Gastroesophageal sphincter (tissue), 4 donors: ENCODE data around the gene RBKS. TPM values are rescaled to one million over a fixed set of nuclear protein-coding genes. Genes with fewer than 3 reads are reported as not detected.

Experiments used
- ATAC-seq: fragments of 150-250 bp; one replicate; pipeline ENCODE4 v1.9.1; 2016; ENCODE audit warnings: mild to moderate bottlenecking, moderate library complexity
- H3K27ac ChIP-seq, 4 donors: fragments of 200-600 bp; sonication (generic) in 3 of 4; 1 replicate in 3 of 4; 2 replicates in 1 of 4; pipeline ENCODE4 v1.5.1; 2016 to 2019
- H3K27me3 ChIP-seq: fragments of 200-600 bp; sonication (generic); one replicate; pipeline ENCODE4 v1.5.1; 2019
- H3K36me3 ChIP-seq, 2 donors: fragments of 200-600 bp; sonication (generic); one replicate each; pipeline ENCODE4 v1.5.1; 2019; ENCODE audit warnings: control low read depth in 1 of 2
- H3K4me1 ChIP-seq, 3 donors: fragments of 200-600 bp; sonication (generic); 1 replicate in 2 of 3; 2 replicates in 1 of 3; pipeline ENCODE4 v1.5.1; 2016 to 2019; ENCODE audit warnings: control low read depth in 2 of 3
- H3K4me3 ChIP-seq, 2 donors: fragments of 200-600 bp; sonication (generic); one replicate each; pipeline ENCODE4 v1.5.1; 2019; ENCODE audit warnings: mild to moderate bottlenecking in 1 of 2, moderate library complexity in 1 of 2
- H3K9me3 ChIP-seq, 3 donors: fragments of 200-600 bp; sonication (generic); one replicate each; pipeline ENCODE4 v1.5.1; 2017 to 2019; ENCODE audit warnings: control low read depth in 2 of 3
- CTCF ChIP-seq, 4 experiments: fragments of 200-600 bp in 2 of 4; fragments of 450-650 bp in 2 of 4; sonication (generic) in 1 of 4; IDR thresholded peaks; one replicate each; pipeline ENCODE4 v1.5.1; 2017 to 2019; ENCODE audit warnings: antibody characterized with exemption in 4 of 4, mild to moderate bottlenecking in 2 of 4, moderate library complexity in 2 of 4
- EP300 ChIP-seq: sonication (generic); formaldehyde crosslinking; IDR thresholded peaks from one replicate; pipeline ENCODE4 v1.6.1; 2017; ENCODE audit warnings: antibody characterized with exemption, mild to moderate bottlenecking
- POLR2A ChIP-seq, 2 donors: fragments of 450-650 bp; IDR thresholded peaks; one replicate each; pipeline ENCODE4 v1.6.1; 2017; ENCODE audit warnings: antibody characterized with exemption in 2 of 2, mild to moderate bottlenecking in 2 of 2, moderate library complexity in 1 of 2
- POLR2AphosphoS5 ChIP-seq: sonication (generic); formaldehyde crosslinking; IDR thresholded peaks from one replicate; pipeline ENCODE4 v1.6.1; 2017; ENCODE audit warnings: antibody characterized with exemption
- WGBS, 2 donors: methylation state at CpG; one replicate each; pipeline ENCODE4 v1.1.5; 2018; ENCODE audit warnings: low coverage in 1 of 2; 5-methylcytosine and 5-hydroxymethylcytosine counted together
- total RNA-seq, 4 donors: library from RNA; depleted of rRNA; stranded (reverse); fragments of >200 nt; gene quantifications; one replicate each; pipeline ENCODE4 v1.1.0, GENCODE V29; 2016

The RBKS gene
- total RNA-seq, 4 donors from 2014 or later = 0.81 to 2.4 (median 1.6) TPM

- Histone ChIP-seq H3K9me3 (no peaks in the 10 kb centered on the region), H3K36me3 (peaks cover 0 to 32% of the 10 kb centered on the region in 2 donors), H3K4me1 (peaks cover 0 to 5% (median 0%) of the 10 kb centered on the region in 3 donors), H3K27ac (peak overlapping the region in 1 of 4 donors; percentile 9), H3K27me3 (no peaks in the 10 kb centered on the region), H3K4me3 (no peak overlapping the region)
- ATAC-seq = no peak
- TF ChIP-seq POLR2A (IDR thresholded peaks at IDR 0.05) (no peak), EP300 (no peak), CTCF (IDR thresholded peaks at IDR 0.05) (no peak), POLR2AphosphoS5 (no peak)
- WGBS, 2 donors = 50% methylated on average over 1 of the region's 1 CpG; no CpG with 5 or more reads in 1 of the 2 donors
Measured at GRCh38 chr2:27901234-27901633, 11.0 kb upstream of the RBKS start.

GRCh38 chr2:27897717-27898116 is 7.5 kb upstream of the RBKS start:
- Histone ChIP-seq H3K9me3 (no peaks in the 10 kb centered on the region), H3K27ac (no peak overlapping the region)

DNA sequence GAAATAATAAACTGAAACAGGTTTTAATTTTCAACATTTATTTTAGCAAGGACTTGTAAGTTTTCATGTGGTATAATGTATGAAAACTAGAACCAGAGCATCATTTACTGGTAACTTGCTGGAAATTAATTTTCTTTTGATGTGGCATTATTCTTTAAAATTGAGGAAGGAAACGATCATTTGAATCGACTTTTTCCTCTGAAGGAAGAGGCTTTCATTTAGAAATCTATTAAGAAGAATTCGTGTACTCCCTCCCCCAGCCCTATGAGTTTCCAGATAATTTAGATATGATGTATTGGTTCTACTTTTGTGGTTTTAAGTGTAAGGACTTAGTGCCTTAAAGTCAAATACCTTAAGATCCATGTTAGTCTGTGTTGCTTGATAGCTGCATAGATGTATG is 2.8 kb upstream of the RBKS start:
- H3K27me3 ChIP-seq = no peaks in the 10 kb centered on the region
- peaks cover 0 to 18% of the 10 kb centered on the region in 2 donors for H3K36me3 ChIP-seq
- peaks cover 6 to 40% (median 9%) of the 10 kb centered on the region in 3 donors for H3K4me1 ChIP-seq
- 62 to 79% methylated on average over 3 of the region's 3 CpGs for WGBS, 2 donors
- no peak overlapping the region for H3K27ac ChIP-seq
- H3K9me3 ChIP-seq = no peaks in the 10 kb centered on the region
- ATAC-seq = no peak
- no peak for TF ChIP-seq POLR2A (IDR thresholded peaks at IDR 0.05)
- TF ChIP-seq POLR2AphosphoS5 = no peak
- TF ChIP-seq CTCF (IDR thresholded peaks at IDR 0.05) = no peak
- no peak for TF ChIP-seq EP300
- H3K4me3 ChIP-seq = no peak overlapping the region

More at GRCh38 chr2:27897717-27898116, 7.5 kb upstream of the RBKS start:
- Histone ChIP-seq H3K36me3 (peaks cover 0 to 37% of the 10 kb centered on the region in 2 donors), H3K4me3 (no peak overlapping the region), H3K27me3 (no peaks in the 10 kb centered on the region), H3K4me1 (peaks cover 0 to under 1% (median 0%) of the 10 kb centered on the region in 3 donors)
- TF ChIP-seq POLR2A (IDR thresholded peaks at IDR 0.05) = no peak
- TF ChIP-seq POLR2AphosphoS5 = no peak
- TF ChIP-seq EP300 = no peak
- TF ChIP-seq CTCF (IDR thresholded peaks at IDR 0.05) = no peak
- no peak for ATAC-seq

GRCh38 chr2:27891673-27892105 is 1.5 kb upstream of the RBKS start:
- H3K27me3 ChIP-seq = no peaks in the 10 kb centered on the region
- ATAC-seq = no peak
- H3K27ac ChIP-seq = peak overlapping the region; percentile 91 to 98 (median 95)
- TF ChIP-seq EP300 (no peak), CTCF (IDR thresholded peaks at IDR 0.05) (no peak), POLR2A (IDR thresholded peaks at IDR 0.05) (no peak), POLR2AphosphoS5 (no peak)
- H3K4me1 ChIP-seq = peaks cover 6 to 43% (median 9%) of the 10 kb centered on the region in 3 donors
- H3K9me3 ChIP-seq = no peaks in the 10 kb centered on the region
- no peak overlapping the region for H3K4me3 ChIP-seq
- WGBS, 2 donors = 77 to 87% methylated on average over 4 to 5 of the region's 5 CpGs
- peaks cover 0 to 10% of the 10 kb centered on the region in 2 donors for H3K36me3 ChIP-seq

DNA sequence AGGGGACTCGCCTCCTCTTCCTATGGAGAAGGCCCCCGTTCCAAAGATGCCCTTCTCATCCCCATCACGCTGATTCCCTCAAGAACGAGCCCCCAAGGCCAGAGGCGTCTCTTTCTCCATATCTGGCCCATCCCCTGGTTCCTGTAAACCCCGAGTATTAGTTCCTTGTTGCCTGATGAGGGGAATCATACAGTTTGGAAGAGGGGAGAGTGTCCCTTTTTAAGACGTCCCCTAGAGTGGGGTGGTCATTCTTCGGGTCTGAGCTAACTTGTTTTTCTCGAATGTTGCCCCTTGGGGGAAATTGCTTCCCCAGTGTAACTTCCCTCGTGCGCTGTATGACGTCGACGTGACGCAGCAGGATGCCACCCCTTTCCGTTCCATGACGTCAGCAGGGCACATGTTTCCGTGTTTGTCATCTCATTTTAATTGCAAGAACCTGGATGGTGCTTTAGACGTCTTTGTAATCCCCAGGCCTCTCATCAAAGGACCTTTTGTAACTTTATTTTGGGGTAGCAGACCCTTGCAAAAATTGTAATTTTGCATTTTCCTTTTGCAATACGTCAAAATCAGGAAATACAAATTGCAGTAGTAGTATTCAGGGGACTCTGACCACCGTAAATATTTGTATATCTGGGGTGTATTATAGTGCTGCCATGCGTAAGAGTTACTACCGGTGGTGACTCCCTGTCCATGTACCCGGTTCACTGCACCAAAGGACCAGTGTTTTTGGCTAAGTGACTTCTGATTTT is 911 bp upstream of the RBKS start:
- peak overlapping the region; percentile 77 to 98 for H3K4me3 ChIP-seq
- H3K9me3 ChIP-seq = no peaks in the 10 kb centered on the region
- TF ChIP-seq POLR2AphosphoS5 = peak; percentile 50
- no peak for TF ChIP-seq CTCF (IDR thresholded peaks at IDR 0.05)
- TF ChIP-seq EP300 = peak; percentile 56
- TF ChIP-seq POLR2A (IDR thresholded peaks at IDR 0.05) = no peak
- no peaks in the 10 kb centered on the region for H3K27me3 ChIP-seq
- H3K4me1 ChIP-seq = peaks cover 6 to 43% (median 9%) of the 10 kb centered on the region in 3 donors
- ATAC-seq = peak; percentile 60
- H3K27ac ChIP-seq = peak overlapping the region; percentile 91 to 98 (median 95)
- H3K36me3 ChIP-seq = peaks cover 0 to 4% of the 10 kb centered on the region in 2 donors
- 14 to 49% methylated on average over 7 to 22 of the region's 24 CpGs for WGBS, 2 donors
